Keratinocyte (primary cell): ENCODE results near the gene HOMER1. TPM values are rescaled to one million over a fixed set of nuclear protein-coding genes. Genes with fewer than 3 reads are reported as not detected.
"Not testable (repeated sequence)": the region's sequence is repeated elsewhere in the genome, so short reads cannot be mapped to it uniquely, and the experiment has no call there.

Experiments used
- DNase-seq: peaks from one replicate; pipeline ENCODE4 v3.0.0-alpha.2; 2011; ENCODE audit warnings: low read depth, missing footprints, low spot score
- FAIRE-seq: peaks from 2 replicates; lab custom pipeline; 2011; peaks lifted over from hg19 to GRCh38; lab: Jason Lieb, UNC
- H2AFZ ChIP-seq: 2 replicates; pipeline ENCODE4 v1.6.0; 2012; ENCODE audit warnings: low read length, control low read depth, inconsistent platforms; ENCODE audit not compliant: control insufficient read depth
- H3K27ac ChIP-seq: 2 replicates; pipeline ENCODE4 v1.5.1; 2011; ENCODE audit warnings: low read length; ENCODE audit not compliant: control insufficient read depth, insufficient read depth
- H3K27me3 ChIP-seq: 3 replicates; pipeline ENCODE4 v1.6.0; 2011; ENCODE audit warnings: low read length; ENCODE audit not compliant: control insufficient read depth, insufficient read depth; ENCODE audit errors: extremely low read depth
- H3K36me3 ChIP-seq, 2 experiments: 2 replicates in 1 of 2; 3 replicates in 1 of 2; pipeline ENCODE4 v1.5.1; 2011; ENCODE audit warnings: low read length in 2 of 2, mild to moderate bottlenecking in 1 of 2; ENCODE audit not compliant: control insufficient read depth in 2 of 2, insufficient read depth in 2 of 2; ENCODE audit errors: extremely low read depth in 1 of 2
- H3K4me1 ChIP-seq: 3 replicates; pipeline ENCODE4 v1.5.1; 2011; ENCODE audit warnings: low read length; ENCODE audit not compliant: control insufficient read depth, insufficient read depth; ENCODE audit errors: extremely low read depth
- H3K4me2 ChIP-seq: 3 replicates; pipeline ENCODE4 v1.6.0; 2011; ENCODE audit warnings: low read depth, low read length; ENCODE audit not compliant: control insufficient read depth, insufficient read depth; ENCODE audit errors: extremely low read depth
- H3K4me3 ChIP-seq, 3 experiments: fragments of 200-600 bp in 1 of 3; sonication (generic) in 1 of 3; 2 replicates in 2 of 3; 3 replicates in 1 of 3; pipeline ENCODE4 v1.5.1; 2011 to 2016; ENCODE audit warnings: low read length in 3 of 3, mild to moderate bottlenecking in 3 of 3, control low read depth in 2 of 3, inconsistent platforms in 1 of 3, low read depth in 1 of 3, mixed read lengths in 1 of 3, mixed run types in 1 of 3, moderate library complexity in 1 of 3; ENCODE audit not compliant: control insufficient read depth in 2 of 3, insufficient read depth in 2 of 3; ENCODE audit errors: extremely low read depth in 1 of 3
- H3K79me2 ChIP-seq: 2 replicates; pipeline ENCODE4 v1.6.0; 2012; ENCODE audit warnings: low read length; ENCODE audit not compliant: control insufficient read depth, insufficient read depth
- H3K9ac ChIP-seq: 3 replicates; pipeline ENCODE4 v1.6.0; 2011; ENCODE audit warnings: low read length; ENCODE audit not compliant: control insufficient read depth, insufficient read depth; ENCODE audit errors: extremely low read depth
- H3K9me1 ChIP-seq: 3 replicates; pipeline ENCODE4 v1.6.0; 2011; ENCODE audit warnings: low read length; ENCODE audit not compliant: control insufficient read depth, insufficient read depth; ENCODE audit errors: extremely low read depth
- H3K9me3 ChIP-seq: 2 replicates; pipeline ENCODE4 v1.5.1; 2012; ENCODE audit warnings: low read depth, low read length; ENCODE audit not compliant: control insufficient read depth
- H4K20me1 ChIP-seq: 3 replicates; pipeline ENCODE4 v1.6.0; 2011; ENCODE audit warnings: low read length; ENCODE audit not compliant: control insufficient read depth, insufficient read depth; ENCODE audit errors: extremely low read depth
- EZH2 ChIP-seq: IDR thresholded peaks from one replicate; pipeline ENCODE4 v1.6.1; 2012; ENCODE audit warnings: inconsistent platforms, mild to moderate bottlenecking, low read length, moderate library complexity
- dilution Hi-C: fragments of 300-500 bp; cut with MboI; formaldehyde crosslinking; loops from one replicate; pipeline ENCODE4 v1.7.0; 2020; ENCODE audit warnings: low sequenced_read_pairs; ENCODE audit not compliant: extremely low pct_ligation_motif_present
- polyA plus RNA-seq, 5 experiments: library from polyadenylated mRNA; depleted of rRNA in 3 of 5; stranded (reverse) in 3 of 5; stranded (forward) in 1 of 5; unstranded in 1 of 5; fragments of >200 nt; gene quantifications; 1 replicate in 1 of 5; 2 replicates in 3 of 5; 3 replicates in 1 of 5; pipeline versions ENCODE4 v1.2.1 to v1.2.3, GENCODE V29; 2011 to 2012; ENCODE audit warnings: missing spikeins in 2 of 5, low read depth in 1 of 5, low replicate concordance in 1 of 5
- TF ChIP-seq, protein P1 (sequence below), 3 experiments: IDR thresholded peaks in 1 of 3; conservative IDR thresholded peaks in 1 of 3; optimal IDR thresholded peaks in 1 of 3; 2 replicates in 2 of 3; 3 replicates in 1 of 3; pipeline versions ENCODE3 to v1.5.1; 2011; ENCODE audit warnings: low read length in 3 of 3, mild to moderate bottlenecking in 3 of 3, moderate library complexity in 2 of 3, control low read depth in 1 of 3, inconsistent platforms in 1 of 3; ENCODE audit not compliant: insufficient read depth in 2 of 3; ENCODE audit errors: extremely low read depth in 1 of 3

HOMER1 gene
- polyA plus RNA-seq, 1 donor (not counting 4 experiments of a cell fraction or from before 2014, with no cell fraction given) = 6.5 TPM

DNA sequence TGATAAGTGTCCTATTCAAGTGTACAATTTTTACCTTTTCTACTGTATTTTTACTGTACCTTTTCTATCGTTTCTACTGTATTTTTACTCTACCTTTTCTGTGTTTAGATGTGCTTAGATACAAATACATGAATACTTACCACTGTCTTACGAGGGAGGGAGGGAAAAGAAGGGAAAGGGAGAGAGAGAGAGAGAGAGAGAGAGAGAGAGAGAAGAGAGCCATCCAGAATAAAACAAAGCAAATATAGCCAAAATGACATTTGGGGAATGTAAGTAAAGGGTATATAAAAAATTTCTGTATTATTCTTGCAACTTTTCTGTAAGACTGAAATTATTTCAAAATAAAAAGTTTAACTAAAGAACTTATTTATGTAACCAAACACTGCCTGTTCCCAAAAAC is 121.2 kb downstream of the HOMER1 start:
- Histone ChIP-seq H3K9me1 (no peaks in the 10 kb centered on the region), H3K36me3 (peaks cover 0 to 2% of the 10 kb centered on the region in 2 experiments), H4K20me1 (no peaks in the 10 kb centered on the region), H3K79me2 (no peaks in the 10 kb centered on the region), H3K27me3 (no peaks in the 10 kb centered on the region), H3K4me3 (no peak overlapping the region), H2AFZ (no peak overlapping the region), H3K4me2 (no peak overlapping the region), H3K9me3 (no peaks in the 10 kb centered on the region), H3K27ac (no peak overlapping the region), H3K9ac (no peak overlapping the region), H3K4me1 (no peaks in the 10 kb centered on the region)
- no peak for FAIRE-seq
- dilution Hi-C loops = no loop called here
- TF ChIP-seq EZH2 = no peak
- TF ChIP-seq, protein P1, sequence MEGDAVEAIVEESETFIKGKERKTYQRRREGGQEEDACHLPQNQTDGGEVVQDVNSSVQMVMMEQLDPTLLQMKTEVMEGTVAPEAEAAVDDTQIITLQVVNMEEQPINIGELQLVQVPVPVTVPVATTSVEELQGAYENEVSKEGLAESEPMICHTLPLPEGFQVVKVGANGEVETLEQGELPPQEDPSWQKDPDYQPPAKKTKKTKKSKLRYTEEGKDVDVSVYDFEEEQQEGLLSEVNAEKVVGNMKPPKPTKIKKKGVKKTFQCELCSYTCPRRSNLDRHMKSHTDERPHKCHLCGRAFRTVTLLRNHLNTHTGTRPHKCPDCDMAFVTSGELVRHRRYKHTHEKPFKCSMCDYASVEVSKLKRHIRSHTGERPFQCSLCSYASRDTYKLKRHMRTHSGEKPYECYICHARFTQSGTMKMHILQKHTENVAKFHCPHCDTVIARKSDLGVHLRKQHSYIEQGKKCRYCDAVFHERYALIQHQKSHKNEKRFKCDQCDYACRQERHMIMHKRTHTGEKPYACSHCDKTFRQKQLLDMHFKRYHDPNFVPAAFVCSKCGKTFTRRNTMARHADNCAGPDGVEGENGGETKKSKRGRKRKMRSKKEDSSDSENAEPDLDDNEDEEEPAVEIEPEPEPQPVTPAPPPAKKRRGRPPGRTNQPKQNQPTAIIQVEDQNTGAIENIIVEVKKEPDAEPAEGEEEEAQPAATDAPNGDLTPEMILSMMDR (optimal IDR thresholded peaks at IDR 0.05 in 1 of 3, IDR thresholded peaks at IDR 0.05 in 1 of 3, conservative IDR thresholded peaks at IDR 0.05 in 1 of 3; ENCODE audit: extremely low read depth in 1 of 3, insufficient read depth in 2 of 3, low read length in 3 of 3) = no peak
- DNase-seq = no peak

DNA sequence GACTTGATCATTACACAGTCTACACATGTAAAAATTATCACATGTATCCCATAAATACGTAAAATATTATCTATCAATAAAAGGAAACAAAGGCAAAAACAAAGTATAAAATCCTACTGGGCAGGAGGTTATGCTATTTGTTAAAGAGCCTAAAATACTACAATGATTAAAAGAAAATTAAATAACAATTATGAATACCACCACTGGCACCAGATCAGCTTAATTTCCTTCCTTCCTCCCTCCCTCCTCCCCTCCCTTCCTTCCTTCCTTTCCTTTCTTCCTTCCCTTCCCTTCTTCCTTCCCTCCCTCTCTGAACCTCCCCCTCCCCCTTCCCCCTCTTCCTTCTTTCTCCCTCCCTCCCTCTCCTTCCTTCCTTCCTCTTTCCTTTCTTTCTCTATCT is 127.3 kb downstream of the HOMER1 start:
- no peak overlapping the region for H3K9ac ChIP-seq
- H3K9me1 ChIP-seq = no peaks in the 10 kb centered on the region
- H3K9me3 ChIP-seq = no peaks in the 10 kb centered on the region
- no peak overlapping the region for H2AFZ ChIP-seq
- FAIRE-seq (no peak), DNase-seq (no peak)
- dilution Hi-C loops = no loop called here
- no peak overlapping the region for H3K27ac ChIP-seq
- H3K79me2 ChIP-seq = no peaks in the 10 kb centered on the region
- peaks cover 2% of the 10 kb centered on the region for H3K4me1 ChIP-seq
- H3K27me3 ChIP-seq = no peaks in the 10 kb centered on the region
- no peak overlapping the region for H3K4me3 ChIP-seq
- no peak overlapping the region for H3K4me2 ChIP-seq
- no peaks in the 10 kb centered on the region for H4K20me1 ChIP-seq
- no peak for TF ChIP-seq EZH2
- TF ChIP-seq, protein P1 (optimal IDR thresholded peaks at IDR 0.05 in 1 of 3, IDR thresholded peaks at IDR 0.05 in 1 of 3, conservative IDR thresholded peaks at IDR 0.05 in 1 of 3; ENCODE audit: extremely low read depth in 1 of 3, insufficient read depth in 2 of 3, low read length in 3 of 3) = no peak
- H3K36me3 ChIP-seq = no peaks in the 10 kb centered on the region

DNA sequence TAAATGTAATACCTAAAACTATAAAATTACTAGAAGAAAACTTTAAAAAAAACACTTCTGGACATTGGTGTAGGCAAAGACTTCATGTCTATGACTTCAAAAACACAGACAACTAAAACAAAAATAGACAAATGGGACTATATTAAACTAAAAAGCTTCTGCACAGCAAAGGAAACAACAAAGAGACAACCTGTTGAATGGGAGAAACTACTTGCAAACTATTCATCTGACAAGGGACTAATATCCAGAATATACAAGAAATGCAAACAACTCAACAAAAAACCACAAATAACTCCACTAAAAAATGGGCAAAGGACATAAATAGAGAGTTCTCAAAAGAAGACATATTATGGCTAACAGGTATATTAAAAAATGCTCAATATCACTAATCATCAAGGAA is 128.8 kb downstream of the HOMER1 start:
- H3K9ac ChIP-seq, H3K27me3 ChIP-seq, H4K20me1 ChIP-seq, H3K27ac ChIP-seq, H2AFZ ChIP-seq, H3K36me3 ChIP-seq, H3K4me3 ChIP-seq, dilution Hi-C loops, H3K4me2 ChIP-seq, H3K4me1 ChIP-seq, DNase-seq, FAIRE-seq, H3K9me3 ChIP-seq, H3K9me1 ChIP-seq, H3K79me2 ChIP-seq: not testable (repeated sequence)
